Activated CD4-positive, alpha-beta memory T cell treated with anti-CD3 and anti-CD28 coated beads, Interleukin-2, amount 10 ng/mL, durations not matched to agents 7 days and 5 days (primary cell): Measurements from ENCODE around the gene RBM20. TPM values are rescaled to one million over a fixed set of nuclear protein-coding genes. Genes with fewer than 3 reads are reported as not detected.
"Not testable (repeated sequence)": the region's sequence is repeated elsewhere in the genome, so short reads cannot be mapped to it uniquely, and the experiment has no call there.

ENCODE experiments used
- CTCF ChIA-PET: fragments of 350-600 bp; sonication (Branson Sonifier 250); formaldehyde crosslinking; loops from one replicate; lab custom pipeline; 2021; ENCODE audit warnings: antibody characterized with exemption, inconsistent platforms; lab: Charles Lee
- POLR2A ChIA-PET: fragments of 350-600 bp; sonication (Branson Sonifier 250); formaldehyde crosslinking; loops from one replicate; lab custom pipeline; 2021; ENCODE audit warnings: antibody characterized with exemption; lab: Charles Lee
- DNase-seq: peaks from one replicate; pipeline ENCODE4 v3.0.0-alpha.2; 2020
- H3K27ac Mint-ChIP-seq: one replicate; pipeline ENCODE4 v1.8.0; 2021; ENCODE audit warnings: mild to moderate bottlenecking, mixed read lengths
- H3K27me3 Mint-ChIP-seq: one replicate; pipeline ENCODE4 v1.8.0; 2021; ENCODE audit warnings: mixed read lengths
- H3K36me3 Mint-ChIP-seq: one replicate; pipeline ENCODE4 v1.8.0; 2021; ENCODE audit warnings: low read depth, mixed read lengths
- H3K4me1 Mint-ChIP-seq: one replicate; pipeline ENCODE4 v1.8.0; 2021; ENCODE audit warnings: mixed read lengths
- H3K4me3 Mint-ChIP-seq: one replicate; pipeline ENCODE4 v1.8.0; 2021; ENCODE audit warnings: mild to moderate bottlenecking, mixed read lengths
- H3K9me3 Mint-ChIP-seq: one replicate; pipeline ENCODE4 v1.8.0; 2021; ENCODE audit warnings: mixed read lengths
- total RNA-seq, 2 experiments: library from RNA; stranded (reverse); gene quantifications; one replicate each; pipeline ENCODE4 v1.2.3, GENCODE V29; 2021

Gene RBM20
- total RNA-seq, 2 experiments from 2014 or later = 0.03 TPM; not detected in 1

- peaks cover 5% of the 10 kb centered on the region for H3K36me3 Mint-ChIP-seq
- H3K9me3 Mint-ChIP-seq = no peaks in the 10 kb centered on the region
- no peaks in the 10 kb centered on the region for H3K27me3 Mint-ChIP-seq
- H3K4me3 Mint-ChIP-seq = no peak overlapping the region
- peak overlapping the region; percentile 81 for H3K27ac Mint-ChIP-seq
- peaks cover 86% of the 10 kb centered on the region for H3K4me1 Mint-ChIP-seq
- no peak for DNase-seq
- ChIA-PET POLR2A (interaction anchor here (1.1 to 5.9 kb wide), 10 partner anchors 9 to 853 kb away, joined by 3 to 98 read pairs (median 4); partner anchors contain the start of genes BBIP1, PDCD4 and SHOC2), CTCF (interaction anchor here (0.9 to 1.2 kb wide), 3 partner anchors 9 to 116 kb away, joined by 3 to 4 read pairs (median 3); no protein-coding TSS in a partner anchor)
Observed at GRCh38 chr10:110861476-110861875, 217.3 kb downstream of the RBM20 start.

- no peak for DNase-seq
- H3K9me3 Mint-ChIP-seq = no peaks in the 10 kb centered on the region
- CTCF ChIA-PET = interaction anchor here (1.1 kb wide), 1 partner anchor 10 kb away, joined by 3 read pairs; no protein-coding TSS in a partner anchor
- H3K27me3 Mint-ChIP-seq = no peaks in the 10 kb centered on the region
- POLR2A ChIA-PET = interaction anchor here (0.9 to 5.9 kb wide), 7 partner anchors 8 to 358 kb away, joined by 3 to 98 read pairs (median 4); partner anchors contain the start of genes BBIP1, PDCD4 and SHOC2
- H3K36me3 Mint-ChIP-seq = peaks cover 5% of the 10 kb centered on the region
- H3K4me1 Mint-ChIP-seq = peaks cover 92% of the 10 kb centered on the region
- H3K4me3 Mint-ChIP-seq = no peak overlapping the region
- H3K27ac Mint-ChIP-seq = no peak overlapping the region
Observed at GRCh38 chr10:110861930-110862649, 218.0 kb downstream of the RBM20 start.

GRCh38 chr10:110862961-110863360, 218.8 kb downstream of the RBM20 start:
- Mint-ChIP-seq H3K27me3 (no peaks in the 10 kb centered on the region), H3K36me3 (peaks cover 5% of the 10 kb centered on the region), H3K27ac (peak overlapping the region; percentile 91), H3K9me3 (no peaks in the 10 kb centered on the region), H3K4me3 (no peak overlapping the region), H3K4me1 (peaks cover 92% of the 10 kb centered on the region)
- ChIA-PET CTCF (no interaction called here), POLR2A (interaction anchor here (0.7 to 1.5 kb wide), 3 partner anchors 8 to 56 kb away, joined by 3 to 4 read pairs (median 4); partner anchors contain the start of genes BBIP1 and SHOC2)
- no peak for DNase-seq

- peaks cover 92% of the 10 kb centered on the region for H3K4me1 Mint-ChIP-seq
- CTCF ChIA-PET = no interaction called here
- no peaks in the 10 kb centered on the region for H3K27me3 Mint-ChIP-seq
- DNase-seq = no peak
- H3K4me3 Mint-ChIP-seq = no peak overlapping the region
- no peaks in the 10 kb centered on the region for H3K9me3 Mint-ChIP-seq
- peaks cover 3% of the 10 kb centered on the region for H3K36me3 Mint-ChIP-seq
- peak overlapping the region; percentile 91 for H3K27ac Mint-ChIP-seq
- POLR2A ChIA-PET = interaction anchor here (0.7 to 1.8 kb wide), 3 partner anchors 8 to 56 kb away, joined by 3 to 13 read pairs (median 4); partner anchors contain the start of genes BBIP1 and SHOC2
Observed at GRCh38 chr10:110863361-110863760, 219.2 kb downstream of the RBM20 start.

- CTCF ChIA-PET = interaction anchor here (1.3 to 1.6 kb wide), 2 partner anchors 60 to 118 kb away, joined by 3 to 5 read pairs; no protein-coding TSS in a partner anchor
- no peaks in the 10 kb centered on the region for H3K27me3 Mint-ChIP-seq
- no peaks in the 10 kb centered on the region for H3K9me3 Mint-ChIP-seq
- DNase-seq = no peak
- H3K36me3 Mint-ChIP-seq = no peaks in the 10 kb centered on the region
- H3K27ac Mint-ChIP-seq = peak overlapping the region; percentile 91
- POLR2A ChIA-PET = interaction anchor here (0.9 to 5.3 kb wide), 14 partner anchors 9 to 1511 kb away, joined by 3 to 41 read pairs (median 4); partner anchors contain the start of genes BBIP1, DUSP5 and SHOC2
- no peak overlapping the region for H3K4me3 Mint-ChIP-seq
- H3K4me1 Mint-ChIP-seq = peaks cover 92% of the 10 kb centered on the region
Observed at GRCh38 chr10:110863956-110864355, 219.8 kb downstream of the RBM20 start.

GRCh38 chr10:110864662-110865140, 220.6 kb downstream of the RBM20 start:
- H3K36me3 Mint-ChIP-seq = peaks cover 4% of the 10 kb centered on the region
- H3K27ac Mint-ChIP-seq = peak overlapping the region; percentile 91
- peaks cover 92% of the 10 kb centered on the region for H3K4me1 Mint-ChIP-seq
- no peaks in the 10 kb centered on the region for H3K27me3 Mint-ChIP-seq
- DNase-seq = peak; percentile 63
- H3K4me3 Mint-ChIP-seq = peak overlapping the region; percentile 73
- H3K9me3 Mint-ChIP-seq = no peaks in the 10 kb centered on the region
- CTCF ChIA-PET = interaction anchor here (0.7 to 1.6 kb wide), 4 partner anchors 8 to 119 kb away, joined by 3 to 5 read pairs (median 3); no protein-coding TSS in a partner anchor
- POLR2A ChIA-PET = interaction anchor here (0.9 to 5.3 kb wide), 16 partner anchors 6 to 1510 kb away, joined by 3 to 41 read pairs (median 4); partner anchors contain the start of genes BBIP1, DUSP5 and SHOC2

- H3K27me3 Mint-ChIP-seq = no peaks in the 10 kb centered on the region
- H3K27ac Mint-ChIP-seq = peak overlapping the region; percentile 91
- H3K4me3 Mint-ChIP-seq = peak overlapping the region; percentile 73
- H3K36me3 Mint-ChIP-seq = peaks cover 4% of the 10 kb centered on the region
- ChIA-PET POLR2A (interaction anchor here (0.9 to 5.3 kb wide), 14 partner anchors 7 to 1510 kb away, joined by 3 to 41 read pairs (median 5); partner anchors contain the start of genes BBIP1, DUSP5 and SHOC2), CTCF (interaction anchor here (0.7 to 3.1 kb wide), 5 partner anchors 7 to 119 kb away, joined by 3 to 15 read pairs (median 3); no protein-coding TSS in a partner anchor)
- peaks cover 92% of the 10 kb centered on the region for H3K4me1 Mint-ChIP-seq
- no peak for DNase-seq
- H3K9me3 Mint-ChIP-seq = no peaks in the 10 kb centered on the region
Observed at GRCh38 chr10:110865186-110865808, 221.2 kb downstream of the RBM20 start.

GRCh38 chr10:110865809-110866482, 221.8 kb downstream of the RBM20 start:
- peak overlapping the region; percentile 73 for H3K4me3 Mint-ChIP-seq
- no peaks in the 10 kb centered on the region for H3K9me3 Mint-ChIP-seq
- H3K4me1 Mint-ChIP-seq = peaks cover 92% of the 10 kb centered on the region
- ChIA-PET CTCF (interaction anchor here (3.1 kb wide), 1 partner anchor 8 kb away, joined by 15 read pairs; no protein-coding TSS in a partner anchor), POLR2A (interaction anchor here (1.5 to 5.3 kb wide), 4 partner anchors 8 to 92 kb away, joined by 5 to 41 read pairs (median 24); partner anchors contain the start of genes BBIP1 and SHOC2)
- DNase-seq = no peak
- H3K27me3 Mint-ChIP-seq = no peaks in the 10 kb centered on the region
- H3K36me3 Mint-ChIP-seq = peaks cover 4% of the 10 kb centered on the region
- H3K27ac Mint-ChIP-seq = peak overlapping the region; percentile 91

GRCh38 chr10:110867011-110867806, 223.1 kb downstream of the RBM20 start:
- ChIA-PET POLR2A (interaction anchor here (1.2 to 5.3 kb wide), 7 partner anchors 9 to 93 kb away, joined by 3 to 41 read pairs (median 6); partner anchors contain the start of genes BBIP1 and SHOC2), CTCF (interaction anchor here (1.3 to 3.1 kb wide), 3 partner anchors 9 to 64 kb away, joined by 5 to 15 read pairs (median 7); no protein-coding TSS in a partner anchor)
- peaks cover 89% of the 10 kb centered on the region for H3K4me1 Mint-ChIP-seq
- H3K36me3 Mint-ChIP-seq, H3K9me3 Mint-ChIP-seq, H3K4me3 Mint-ChIP-seq, DNase-seq, H3K27me3 Mint-ChIP-seq: not testable (repeated sequence)
- peak overlapping the region; percentile 94 for H3K27ac Mint-ChIP-seq

- no peaks in the 10 kb centered on the region for H3K9me3 Mint-ChIP-seq
- no peaks in the 10 kb centered on the region for H3K27me3 Mint-ChIP-seq
- H3K4me1 Mint-ChIP-seq = peaks cover 84% of the 10 kb centered on the region
- peak overlapping the region; percentile 94 for H3K27ac Mint-ChIP-seq
- ChIA-PET POLR2A (interaction anchor here (1.2 to 5.3 kb wide), 7 partner anchors 10 to 94 kb away, joined by 3 to 41 read pairs (median 6); partner anchors contain the start of genes BBIP1 and SHOC2), CTCF (interaction anchor here (0.9 to 3.1 kb wide), 5 partner anchors 10 to 94 kb away, joined by 3 to 15 read pairs (median 5); no protein-coding TSS in a partner anchor)
- no peak overlapping the region for H3K4me3 Mint-ChIP-seq
- no peak for DNase-seq
- H3K36me3 Mint-ChIP-seq = peaks cover 6% of the 10 kb centered on the region
Observed at GRCh38 chr10:110867807-110868465, 223.8 kb downstream of the RBM20 start.
